GM20000 (cell line): ENCODE measurements around the gene SLC25A30.
"Not testable (repeated sequence)": the region's sequence is repeated elsewhere in the genome, so short reads cannot be mapped to it uniquely, and the experiment has no call there.

Experiments
- DNase-seq: peaks from one replicate; pipeline ENCODE4 v3.0.0; 2012; ENCODE audit warnings: low spot score
- TF ChIP-seq, protein P1 (sequence below): IDR thresholded peaks from 2 replicates; pipeline ENCODE4 v1.5.1; 2012; ENCODE audit warnings: mild to moderate bottlenecking, control low read depth; ENCODE audit errors: extremely low read depth, missing control alignments

Gene SLC25A30

DNA sequence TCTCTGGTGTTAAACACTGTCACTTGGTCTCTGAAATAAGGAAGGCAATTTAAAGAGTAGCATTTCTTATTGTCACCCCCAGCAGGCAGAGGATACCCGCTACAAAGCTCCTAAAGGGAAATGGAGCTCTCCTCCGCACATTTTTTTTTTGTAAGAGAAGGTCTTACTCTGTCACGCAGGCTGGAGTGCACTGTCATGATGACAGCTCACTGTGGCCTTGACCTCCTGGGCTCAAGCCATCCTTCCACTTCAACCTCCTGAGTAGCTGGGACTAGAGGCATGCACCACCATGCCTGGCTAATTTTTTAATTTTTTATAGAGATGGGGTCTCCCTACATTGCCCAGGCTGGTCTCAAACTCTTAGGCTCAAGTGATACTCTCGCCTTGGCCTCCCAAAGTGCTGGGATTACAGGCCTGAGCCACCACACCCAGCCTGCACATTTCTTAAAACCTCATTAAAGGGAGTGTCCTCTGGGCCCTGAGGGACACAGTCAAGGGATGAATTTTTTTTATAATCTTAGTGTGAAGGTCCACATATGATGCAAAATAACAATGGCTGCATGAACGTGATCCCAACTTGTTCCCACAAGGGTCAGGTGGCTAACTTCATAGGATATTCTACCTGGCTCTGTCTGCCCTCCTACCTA lies 32.1 kb downstream of the SLC25A30 start:
- DNase-seq, result no peak
- TF ChIP-seq, protein P1, sequence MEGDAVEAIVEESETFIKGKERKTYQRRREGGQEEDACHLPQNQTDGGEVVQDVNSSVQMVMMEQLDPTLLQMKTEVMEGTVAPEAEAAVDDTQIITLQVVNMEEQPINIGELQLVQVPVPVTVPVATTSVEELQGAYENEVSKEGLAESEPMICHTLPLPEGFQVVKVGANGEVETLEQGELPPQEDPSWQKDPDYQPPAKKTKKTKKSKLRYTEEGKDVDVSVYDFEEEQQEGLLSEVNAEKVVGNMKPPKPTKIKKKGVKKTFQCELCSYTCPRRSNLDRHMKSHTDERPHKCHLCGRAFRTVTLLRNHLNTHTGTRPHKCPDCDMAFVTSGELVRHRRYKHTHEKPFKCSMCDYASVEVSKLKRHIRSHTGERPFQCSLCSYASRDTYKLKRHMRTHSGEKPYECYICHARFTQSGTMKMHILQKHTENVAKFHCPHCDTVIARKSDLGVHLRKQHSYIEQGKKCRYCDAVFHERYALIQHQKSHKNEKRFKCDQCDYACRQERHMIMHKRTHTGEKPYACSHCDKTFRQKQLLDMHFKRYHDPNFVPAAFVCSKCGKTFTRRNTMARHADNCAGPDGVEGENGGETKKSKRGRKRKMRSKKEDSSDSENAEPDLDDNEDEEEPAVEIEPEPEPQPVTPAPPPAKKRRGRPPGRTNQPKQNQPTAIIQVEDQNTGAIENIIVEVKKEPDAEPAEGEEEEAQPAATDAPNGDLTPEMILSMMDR, result no peak

DNA sequence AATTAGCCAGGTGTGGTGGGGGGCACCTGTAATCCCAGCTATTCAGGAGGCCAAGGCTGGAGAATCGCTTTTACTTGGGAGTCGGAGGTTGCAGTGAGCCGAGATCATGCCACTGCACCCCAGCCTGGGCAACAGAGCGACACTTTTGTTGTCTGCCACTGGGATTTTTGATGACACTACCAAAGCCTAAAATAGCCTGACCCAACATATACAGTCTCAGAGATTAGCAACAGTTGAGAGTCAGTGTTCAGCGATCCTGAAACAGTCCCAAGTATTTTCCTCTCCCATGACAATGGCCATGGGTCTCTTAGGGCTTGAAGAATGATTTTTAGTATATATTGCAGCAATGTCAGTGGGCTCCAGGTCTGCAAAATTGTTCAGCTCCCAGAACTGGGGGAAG lies 32.9 kb downstream of the SLC25A30 start:
- TF ChIP-seq, protein P1, result no peak

DNA sequence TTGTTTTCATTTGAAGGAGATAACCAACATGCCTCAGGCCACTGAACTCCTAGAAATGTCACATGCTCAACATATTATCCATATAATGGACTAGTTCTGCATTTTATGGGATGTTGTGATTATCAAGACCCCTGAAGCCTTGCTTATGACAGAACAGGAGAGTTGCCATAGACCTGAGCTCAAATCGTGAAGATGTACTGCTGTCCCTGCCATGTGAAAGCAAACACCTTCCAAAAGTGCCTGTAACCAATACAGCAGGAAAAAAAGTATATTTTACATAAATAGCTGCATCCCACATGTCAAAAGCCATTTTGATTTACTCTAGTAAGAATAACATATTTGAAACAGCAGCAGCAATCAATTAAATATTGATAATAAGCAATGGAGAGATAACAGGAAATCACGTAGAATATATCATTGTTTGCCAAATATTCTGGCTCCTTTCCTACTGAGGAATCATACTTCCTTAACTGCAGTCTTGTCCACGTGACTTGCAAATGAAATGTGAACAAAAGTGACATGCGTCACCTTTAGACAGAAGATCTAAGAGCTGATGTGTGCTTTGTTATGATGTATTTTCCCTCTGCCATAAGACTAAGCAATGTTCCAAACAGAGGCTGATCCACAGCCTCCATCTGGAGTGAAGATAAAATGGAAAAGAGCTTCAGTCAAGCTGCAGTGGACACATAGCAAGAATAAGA lies 33.5 kb downstream of the SLC25A30 start:
- TF ChIP-seq, protein P1, result no peak
- DNase-seq, result no peak

More for the DNA sequence above, 32.9 kb downstream of the SLC25A30 start:
- no peak for DNase-seq

DNA sequence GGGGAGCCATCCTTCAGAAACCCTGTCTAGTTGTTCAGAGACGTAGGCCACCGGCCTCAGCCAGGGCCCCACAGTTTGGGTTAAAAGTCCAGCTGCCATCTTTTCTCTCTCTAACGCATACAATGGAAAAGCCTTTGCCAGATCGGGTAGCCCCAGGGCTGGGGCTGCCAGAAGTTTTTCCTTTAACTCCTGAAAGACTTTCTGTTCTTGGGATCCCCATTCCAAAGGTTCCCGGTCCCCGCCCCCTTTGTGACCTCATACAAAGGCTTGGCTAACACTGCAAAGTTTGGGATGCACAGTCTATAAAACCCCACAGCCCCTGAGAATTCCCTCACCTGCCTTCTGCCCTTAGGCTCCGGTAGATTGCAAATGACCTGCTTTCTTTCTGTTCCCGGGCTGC lies 35.4 kb downstream of the SLC25A30 start:
- not testable (repeated sequence) for DNase-seq

DNA sequence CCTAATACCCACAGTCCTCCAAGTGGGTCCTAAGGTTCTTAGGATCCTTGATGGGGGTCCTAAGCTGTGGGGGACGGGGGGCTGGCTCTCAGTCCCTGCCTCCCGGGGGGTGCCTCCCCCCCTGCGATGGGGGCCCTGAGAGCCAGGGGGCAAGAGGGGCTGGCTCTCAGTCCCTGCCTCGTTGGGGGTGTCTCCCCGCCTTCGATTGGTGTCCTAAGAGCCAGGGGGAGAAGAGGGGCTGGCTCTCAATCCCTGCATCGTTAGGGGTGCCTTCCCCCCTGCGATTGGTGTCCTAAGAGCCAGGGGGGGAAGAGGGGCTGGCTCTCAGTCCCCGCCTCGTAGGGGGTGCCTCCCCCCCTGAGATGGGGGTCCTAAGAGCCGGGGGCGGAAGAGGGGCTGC lies 37.0 kb downstream of the SLC25A30 start:
- TF ChIP-seq, protein P1, result no peak
- DNase-seq, result no peak

DNA sequence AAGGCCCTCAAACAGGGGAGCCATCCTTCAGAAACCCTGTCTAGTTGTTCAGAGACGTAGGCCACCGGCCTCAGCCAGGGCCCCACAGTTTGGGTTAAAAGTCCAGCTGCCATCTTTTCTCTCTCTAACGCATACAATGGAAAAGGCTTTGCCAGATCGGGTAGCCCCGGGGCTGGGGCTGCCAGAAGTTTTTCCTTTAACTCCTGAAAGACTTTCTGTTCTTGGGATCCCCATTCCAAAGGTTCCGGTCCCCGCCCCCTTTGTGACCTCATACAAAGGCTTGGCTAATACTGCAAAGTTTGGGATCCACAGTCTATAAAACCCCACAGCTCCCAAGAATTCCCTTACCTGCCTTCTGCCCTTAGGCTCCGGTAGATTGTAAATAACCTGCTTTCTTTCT lies 37.5 kb downstream of the SLC25A30 start:
- not testable (repeated sequence) for DNase-seq

DNA sequence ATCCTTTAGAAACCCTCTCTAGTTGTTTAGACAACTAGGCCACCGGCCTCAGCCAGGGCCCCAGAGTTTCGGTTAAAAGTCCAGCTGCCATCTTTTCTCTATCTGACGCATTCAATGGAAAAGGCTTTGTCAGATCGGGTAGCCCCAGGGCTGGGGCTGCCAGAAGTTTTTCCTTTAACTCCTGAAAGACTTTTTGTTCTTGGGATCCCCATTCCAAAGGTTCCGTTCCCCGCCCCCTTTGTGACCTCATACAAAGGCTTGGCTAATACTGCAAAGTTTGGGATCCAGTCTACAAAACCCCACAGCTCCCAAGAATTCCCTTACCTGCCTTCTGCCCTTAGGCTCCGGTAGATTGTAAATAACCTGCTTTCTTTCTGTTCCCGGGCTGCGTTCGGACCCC lies 38.7 kb downstream of the SLC25A30 start:
- DNase-seq, result not testable (repeated sequence)

DNA sequence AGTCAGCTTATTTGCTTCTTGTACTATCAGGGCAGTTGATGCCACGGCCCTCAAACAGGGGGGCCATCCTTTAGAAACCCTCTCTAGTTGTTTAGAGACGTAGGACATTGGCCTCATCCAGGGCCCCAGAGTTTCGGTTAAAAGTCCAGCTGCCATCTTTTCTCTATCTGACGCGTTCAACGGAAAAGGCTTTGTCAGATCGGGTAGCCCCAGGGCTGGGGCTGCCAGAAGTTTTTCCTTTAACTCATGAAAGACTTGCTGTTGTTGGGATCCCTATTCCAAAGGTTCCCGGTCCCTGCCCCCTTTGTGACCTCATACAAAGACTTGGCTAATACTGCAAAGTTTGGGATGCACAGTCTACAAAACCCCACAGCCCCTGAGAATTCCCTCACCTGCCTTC lies 39.4 kb downstream of the SLC25A30 start:
- DNase-seq, result not testable (repeated sequence)

DNA sequence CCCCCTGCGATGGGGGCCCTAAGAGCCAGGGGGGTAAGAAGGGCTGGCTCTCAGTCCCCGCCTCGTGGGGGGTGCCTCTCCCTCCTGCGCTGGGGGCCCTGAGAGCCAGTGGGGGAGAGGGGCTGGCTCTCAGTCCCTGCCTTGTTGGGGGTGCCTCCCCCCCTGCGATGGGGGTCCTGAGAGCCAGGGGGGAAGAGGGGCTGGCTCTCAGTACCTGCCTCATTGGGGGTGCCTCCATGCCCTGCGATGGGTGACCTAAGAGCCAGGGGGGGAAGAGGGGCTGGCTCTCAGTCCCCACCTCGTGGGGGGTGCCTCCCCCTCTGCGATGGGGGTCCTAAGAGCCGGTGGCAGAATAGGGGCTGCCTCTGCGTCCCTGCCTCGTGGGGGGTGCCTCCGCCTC lies 40.9 kb downstream of the SLC25A30 start:
- not testable (repeated sequence) for DNase-seq

DNA sequence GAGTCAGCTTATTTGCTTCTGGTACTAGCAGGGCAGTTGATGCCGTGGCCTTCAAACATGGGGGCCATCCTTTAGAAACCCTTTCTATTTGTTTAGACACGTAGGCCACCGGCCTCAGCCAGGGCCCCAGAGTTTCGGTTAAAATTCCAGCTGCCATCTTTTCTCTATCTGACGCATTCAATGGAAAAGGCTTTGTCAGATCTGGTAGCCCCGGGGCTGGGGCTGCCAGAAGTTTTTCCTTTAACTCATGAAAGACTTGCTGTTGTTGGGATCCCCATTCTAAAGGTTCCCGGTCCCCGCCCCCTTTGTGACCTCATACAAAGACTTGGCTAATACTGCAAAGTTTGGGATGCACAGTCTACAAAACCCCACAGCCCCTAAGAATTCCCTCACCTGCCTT lies 41.5 kb downstream of the SLC25A30 start:
- DNase-seq, result not testable (repeated sequence)

DNA sequence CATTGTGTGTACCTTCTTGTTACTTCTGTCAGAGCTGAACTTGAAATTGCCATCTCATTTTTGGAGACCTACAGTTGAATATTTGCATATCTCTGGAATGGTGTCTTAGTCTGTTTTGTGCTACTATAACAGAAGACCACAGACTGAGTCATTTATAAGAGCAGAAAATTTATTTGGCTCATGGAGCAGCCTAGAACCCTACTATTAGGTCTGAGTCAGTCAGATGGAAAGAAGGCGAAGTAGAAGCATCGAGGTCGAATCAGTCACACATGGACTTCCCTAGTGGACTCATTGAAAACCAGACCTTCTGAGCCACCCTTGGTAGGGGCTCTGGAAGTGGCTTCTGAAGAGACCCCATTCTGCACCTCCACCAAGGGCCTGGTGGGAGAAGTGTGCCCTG lies 43.3 kb downstream of the SLC25A30 start:
- no peak for DNase-seq
- TF ChIP-seq, protein P1, result no peak
